Activated CD8-positive, alpha-beta memory T cell treated with anti-CD3 and anti-CD28 coated beads, Interleukin-2, amount 50 U/mL, for 1 hour (primary cell): ENCODE data around the gene RYR2.
"Not testable (repeated sequence)": the region's sequence is repeated elsewhere in the genome, so short reads cannot be mapped to it uniquely, and the experiment has no call there.

Experiments
- DNase-seq: peaks from one replicate; pipeline ENCODE4 v3.0.0-alpha.2; 2020; ENCODE audit errors: extremely low read depth

The RYR2 gene

DNA sequence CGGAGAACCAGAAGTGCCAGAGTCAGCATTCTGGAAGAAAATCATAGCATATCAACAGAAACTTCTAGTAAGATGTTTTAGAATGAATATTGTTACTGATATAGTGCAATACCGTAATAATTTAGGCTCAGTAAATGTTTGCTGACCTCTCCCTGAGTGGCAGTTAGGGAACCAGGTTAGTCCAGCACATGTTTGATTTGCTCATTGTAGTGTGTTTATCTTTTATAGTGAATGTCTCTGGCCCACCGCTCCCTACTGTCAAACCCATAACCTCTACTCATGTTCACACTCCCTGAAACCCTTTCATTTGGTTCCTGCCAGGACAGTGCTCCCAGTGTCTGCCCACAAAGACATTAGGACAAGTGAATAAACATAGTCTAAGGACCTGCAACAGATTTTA lies 746.1 kb downstream of the RYR2 start:
- DNase-seq = no peak

DNA sequence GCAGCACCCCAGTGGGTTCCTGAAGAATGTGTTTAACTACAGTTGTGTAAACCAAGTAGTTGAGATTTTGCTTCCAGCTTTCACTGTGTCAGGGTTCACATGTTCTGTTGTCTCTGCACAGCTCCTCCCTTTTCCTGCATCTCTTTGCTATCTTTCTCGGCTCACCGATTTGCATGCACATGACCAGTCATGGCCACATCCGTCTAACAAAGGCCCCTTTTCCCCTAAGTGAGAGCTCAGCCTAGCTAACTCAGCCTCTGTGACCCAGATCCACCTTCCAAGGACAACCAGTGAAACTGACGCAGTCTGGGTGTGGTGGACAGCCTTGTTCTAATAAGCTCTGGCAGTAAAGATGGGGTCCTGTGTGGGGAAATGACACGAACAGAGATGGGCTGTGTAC lies 747.6 kb downstream of the RYR2 start:
- DNase-seq = no peak

GRCh38 chr1:237791592-237791991 lies 749.6 kb downstream of the RYR2 start:
- DNase-seq = no peak

GRCh38 chr1:237792149-237792548 lies 750.2 kb downstream of the RYR2 start:
- DNase-seq = no peak

DNA sequence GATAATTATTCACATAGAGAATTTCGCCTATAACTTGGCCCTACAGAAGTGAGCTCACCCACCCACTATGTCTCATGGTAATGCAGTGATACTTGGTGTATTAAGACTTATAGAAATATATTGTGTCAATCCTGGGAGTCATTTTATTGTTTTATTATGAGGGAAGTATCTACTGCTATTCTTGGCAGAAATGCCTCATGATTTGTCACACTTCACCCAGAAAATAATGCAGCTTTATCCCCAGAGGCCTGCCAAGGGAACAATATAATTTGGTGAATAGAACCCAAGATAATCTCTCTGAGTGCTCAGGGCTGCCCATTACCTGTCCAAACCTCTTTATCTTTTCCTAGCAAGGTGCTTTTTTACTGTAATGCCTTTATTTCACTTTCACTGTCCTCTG lies 750.7 kb downstream of the RYR2 start:
- DNase-seq = no peak

GRCh38 chr1:237794071-237794470 lies 752.1 kb downstream of the RYR2 start:
- DNase-seq = no peak

DNA sequence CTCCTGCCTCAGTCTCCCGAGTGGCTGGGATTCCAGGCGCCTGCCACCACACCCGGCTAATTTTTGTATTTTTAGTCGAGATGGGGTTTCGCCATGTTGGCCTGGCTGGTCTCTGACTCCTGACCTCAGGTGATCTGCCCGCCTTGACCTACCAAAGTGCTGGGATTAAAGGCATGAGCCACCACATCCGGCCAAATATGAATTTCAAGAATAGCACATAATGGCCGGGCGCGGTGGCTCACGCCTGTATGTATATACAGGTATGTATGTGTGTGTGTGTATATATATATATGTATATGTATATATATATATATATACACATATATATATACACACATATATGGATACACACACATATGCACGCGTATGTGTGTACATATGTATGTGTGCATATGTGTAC lies 753.6 kb downstream of the RYR2 start:
- no peak for DNase-seq

DNA sequence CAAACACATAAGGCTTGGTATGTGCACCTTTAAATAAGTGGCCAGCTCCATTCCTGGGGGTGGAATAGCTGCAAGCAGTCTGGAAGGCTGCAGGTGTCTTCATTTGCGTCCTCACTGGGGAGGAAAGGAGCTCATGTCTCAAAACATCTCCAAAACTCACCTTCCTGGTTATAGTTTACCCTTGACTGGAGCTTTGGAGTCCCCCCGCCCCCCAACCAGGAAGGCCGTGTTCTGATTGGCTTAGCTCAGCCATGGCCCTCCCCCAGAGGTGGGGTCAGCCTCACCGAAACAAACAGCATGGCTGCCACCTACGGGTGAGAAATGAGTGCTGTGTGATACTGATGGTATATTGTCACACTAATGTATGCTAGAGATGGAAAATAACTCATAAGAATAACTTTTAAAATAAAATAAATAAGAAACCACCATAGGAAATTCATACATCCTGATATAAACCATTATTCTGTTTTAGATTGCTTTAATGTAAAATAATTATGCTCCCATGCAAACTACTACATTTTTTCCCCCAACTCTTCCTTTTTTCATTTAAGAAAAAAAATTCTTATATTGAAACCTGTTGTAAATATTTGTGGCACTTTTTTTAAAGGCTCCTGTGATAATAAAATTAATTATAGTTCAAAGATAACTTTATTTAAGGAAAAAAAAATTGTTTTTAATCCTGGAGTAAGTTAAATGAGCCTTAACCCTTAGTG lies 757.9 kb downstream of the RYR2 start:
- no peak for DNase-seq

DNA sequence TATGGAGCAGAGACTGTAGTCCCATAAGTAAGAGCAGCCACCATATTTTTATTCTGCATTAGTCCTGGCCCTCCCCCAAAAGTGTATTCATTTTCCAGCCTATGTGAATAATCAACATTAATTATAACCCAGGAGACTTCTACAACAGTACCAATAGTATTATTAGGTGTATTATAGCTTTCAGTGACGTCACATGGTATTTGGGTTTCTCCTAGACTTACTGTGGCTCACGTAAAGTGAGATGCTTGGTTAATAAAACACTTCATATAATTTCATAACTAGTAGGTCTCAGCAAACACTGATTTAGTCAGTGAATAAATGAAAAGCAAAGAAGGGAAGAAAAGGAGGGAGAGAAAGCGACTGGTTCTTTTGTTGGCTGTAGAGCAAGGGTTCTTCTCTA lies 762.5 kb downstream of the RYR2 start:
- no peak for DNase-seq

- no peak for DNase-seq
Observed at GRCh38 chr1:237809099-237809498, 767.1 kb downstream of the RYR2 start.

DNA sequence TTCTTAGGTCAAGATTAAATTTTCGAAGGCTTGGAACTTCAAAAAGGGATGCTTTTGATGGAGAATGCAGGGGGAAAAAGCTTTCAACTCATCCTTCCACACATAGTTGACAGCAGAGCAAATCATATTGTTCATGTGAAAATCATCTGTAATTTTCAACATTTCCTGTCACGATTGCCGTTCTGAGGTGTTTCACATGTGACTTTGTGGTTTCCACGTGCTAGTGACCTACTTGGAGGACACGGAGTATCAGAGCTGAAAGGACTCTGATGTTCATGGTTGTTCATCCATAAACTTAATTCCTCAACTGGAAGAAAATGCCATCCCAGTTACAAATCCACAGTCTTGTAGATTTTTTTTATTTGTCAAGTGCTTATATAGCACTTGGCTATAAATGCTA lies 769.6 kb downstream of the RYR2 start:
- no peak for DNase-seq

- no peak for DNase-seq
Observed at GRCh38 chr1:237812061-237812460, 770.1 kb downstream of the RYR2 start.

DNA sequence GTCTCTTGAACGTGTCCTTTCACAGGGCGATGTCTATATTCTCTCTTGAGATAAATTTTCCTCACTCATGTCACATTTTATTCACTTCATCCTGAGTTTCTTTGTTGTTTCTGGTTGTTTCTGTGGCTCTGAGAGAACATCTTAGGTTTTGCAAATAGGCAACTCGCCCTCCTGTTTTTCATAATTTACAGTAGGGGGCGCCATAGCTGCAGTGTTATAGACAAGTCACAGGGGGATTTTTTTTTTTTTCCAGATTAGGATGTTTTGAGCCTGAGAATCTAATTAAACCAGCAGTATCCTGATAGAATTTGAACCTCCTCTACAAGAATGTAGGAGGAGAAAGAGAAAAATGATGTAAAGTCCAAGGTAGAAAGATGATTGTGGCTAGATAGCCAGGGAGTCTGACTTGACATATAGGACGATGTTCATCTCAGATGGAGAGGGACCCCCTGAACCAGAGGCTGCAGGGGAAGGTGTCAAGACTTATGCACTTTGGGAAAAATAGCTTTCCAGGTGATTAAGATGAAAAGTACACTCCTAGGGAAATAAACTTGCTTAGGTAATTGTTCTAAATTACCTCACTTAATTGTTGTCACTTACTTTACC lies 772.4 kb downstream of the RYR2 start:
- DNase-seq = no peak

DNA sequence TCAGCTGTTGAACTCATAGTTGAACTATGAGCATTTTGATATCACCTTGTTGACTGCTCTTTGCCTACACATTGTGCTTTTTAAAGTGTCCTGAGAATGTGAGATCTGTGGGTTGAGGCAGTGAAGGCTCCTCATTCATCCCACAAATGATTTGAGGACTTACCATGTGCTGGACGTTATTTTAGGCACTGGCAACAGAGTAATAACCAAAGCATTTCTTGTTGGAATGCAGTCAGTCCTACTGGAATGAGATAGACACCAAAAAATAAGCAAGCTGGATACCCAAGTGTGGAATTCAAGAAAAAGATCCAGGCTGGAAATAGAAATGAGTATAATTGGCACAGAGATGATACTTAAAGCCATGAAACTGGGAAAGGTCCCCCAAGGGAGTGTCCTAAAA lies 775.3 kb downstream of the RYR2 start:
- DNase-seq = no peak

GRCh38 chr1:237820634-237821033 lies 778.6 kb downstream of the RYR2 start:
- DNase-seq = not testable (repeated sequence)

- no peak for DNase-seq
Observed at GRCh38 chr1:237832858-237833257, 790.9 kb downstream of the RYR2 start.

DNA sequence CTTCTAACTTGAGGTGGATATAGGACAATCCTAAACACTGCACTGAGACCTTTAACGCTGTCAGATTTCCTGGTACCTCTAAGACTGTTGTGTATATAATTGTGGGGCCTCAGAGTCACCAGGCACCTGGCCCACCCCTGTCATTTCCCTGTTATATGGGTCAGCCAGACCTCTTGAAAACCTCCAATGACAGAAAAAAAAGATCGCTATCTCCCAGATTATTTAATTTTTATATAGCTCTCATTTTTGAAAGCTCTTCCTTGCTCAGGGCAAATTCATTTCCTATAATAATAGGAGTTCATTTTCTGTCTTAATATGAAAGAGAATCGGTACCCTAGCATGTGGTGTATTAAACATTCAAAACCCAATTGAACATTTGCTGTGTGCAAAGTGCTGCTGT lies 792.1 kb downstream of the RYR2 start:
- no peak for DNase-seq

- no peak for DNase-seq
Observed at GRCh38 chr1:237834461-237834860, 792.5 kb downstream of the RYR2 start.

- no peak for DNase-seq
Observed at GRCh38 chr1:237838320-237838719, 796.3 kb downstream of the RYR2 start.

GRCh38 chr1:237838904-237839534 lies 797.0 kb downstream of the RYR2 start:
- no peak for DNase-seq

DNA sequence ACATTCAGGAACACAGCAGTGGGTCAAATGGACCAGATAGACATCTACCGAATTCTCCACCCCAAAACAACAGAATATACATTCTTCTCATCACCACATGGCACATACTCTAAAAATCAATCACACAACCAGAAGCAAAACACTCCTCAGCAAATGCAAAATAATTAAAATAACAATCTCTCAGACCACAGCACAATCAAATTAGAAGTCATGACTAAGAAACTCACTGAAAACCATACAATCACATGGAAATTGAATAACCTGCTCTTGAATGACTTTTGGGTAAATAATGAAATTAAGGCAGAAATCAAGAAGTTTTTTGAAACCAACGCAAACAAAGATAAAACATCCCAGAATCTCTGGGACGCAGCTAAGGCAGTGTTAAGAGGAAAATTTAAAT lies 799.5 kb downstream of the RYR2 start:
- DNase-seq = no peak

- not testable (repeated sequence) for DNase-seq
Observed at GRCh38 chr1:237843516-237843915, 801.5 kb downstream of the RYR2 start.

- DNase-seq = no peak
Observed at GRCh38 chr1:237851210-237851845, 809.3 kb downstream of the RYR2 start.
